Subcutaneous abdominal adipose tissue (tissue), 5 donors: ENCODE results near the gene CDH22.

Experiments
- H3K27ac ChIP-seq: one replicate; pipeline ENCODE4 v1.7.0; 2013; ENCODE audit warnings: low read depth, mild to moderate bottlenecking, inconsistent platforms, low read length, moderate library complexity
- H3K27me3 ChIP-seq, 5 donors: one replicate each; pipeline ENCODE4 v1.7.0; 2013; ENCODE audit warnings: low read length in 5 of 5, inconsistent platforms in 1 of 5; ENCODE audit not compliant: control insufficient read depth in 5 of 5, insufficient read depth in 4 of 5
- H3K36me3 ChIP-seq, 5 donors: one replicate each; pipeline ENCODE4 v1.7.0; 2013; ENCODE audit warnings: low read length in 5 of 5; ENCODE audit not compliant: control insufficient read depth in 5 of 5, insufficient read depth in 5 of 5
- H3K4me1 ChIP-seq, 5 donors: one replicate each; pipeline ENCODE4 v1.7.0; 2013; ENCODE audit warnings: low read length in 5 of 5, mild to moderate bottlenecking in 3 of 5, moderate library complexity in 1 of 5; ENCODE audit not compliant: control insufficient read depth in 5 of 5, insufficient read depth in 5 of 5
- H3K4me3 ChIP-seq, 5 donors: one replicate each; pipeline ENCODE4 v1.7.0; 2013; ENCODE audit warnings: low read length in 5 of 5, low read depth in 1 of 5
- H3K9ac ChIP-seq, 5 donors: one replicate each; pipeline ENCODE4 v1.7.0; 2013; ENCODE audit warnings: low read length in 5 of 5, mild to moderate bottlenecking in 4 of 5, moderate library complexity in 3 of 5
- H3K9me3 ChIP-seq, 5 donors: one replicate each; pipeline ENCODE4 v1.7.0; 2013; ENCODE audit warnings: low read length in 5 of 5; ENCODE audit not compliant: control insufficient read depth in 5 of 5
- donor health status: healthy.
- donor health status: healthy.
- donor health status: healthy.
- donor health status: healthy.
- donor health status: healthy.

The CDH22 gene

DNA sequence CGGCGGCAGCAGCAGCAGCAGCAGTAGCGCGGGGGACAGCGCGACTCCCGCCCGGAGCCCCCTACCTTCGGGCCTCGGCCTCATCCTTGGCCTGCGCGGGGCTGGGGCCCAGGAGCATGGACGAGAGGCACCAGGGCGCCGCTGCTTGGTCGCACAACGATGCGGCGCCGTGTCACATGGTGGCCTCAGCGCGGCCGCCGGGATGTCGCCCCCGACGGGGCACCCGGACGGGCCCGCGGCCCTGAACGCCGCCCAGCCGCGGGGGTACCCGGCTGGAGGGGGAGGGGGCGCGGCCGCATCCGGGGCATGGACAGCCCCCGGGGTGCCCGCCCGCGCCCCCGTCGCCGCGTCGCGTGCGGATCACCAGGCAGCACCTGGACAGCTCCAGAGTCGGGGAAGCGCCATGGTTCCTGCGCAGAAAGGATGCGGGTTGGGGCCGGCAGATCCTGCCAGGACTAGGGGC lies 57.1 kb downstream of the CDH22 start:
- H3K27ac ChIP-seq: no peak overlapping the region
- no peak overlapping the region for H3K9ac ChIP-seq
- no peaks in the 10 kb centered on the region for H3K36me3 ChIP-seq
- no peak overlapping the region for H3K4me3 ChIP-seq
- H3K4me1 ChIP-seq: peaks cover 0 to 6% (median 0%) of the 10 kb centered on the region in 5 donors
- H3K27me3 ChIP-seq: peaks cover 37 to 69% (median 49%) of the 10 kb centered on the region in 5 donors
- H3K9me3 ChIP-seq: no peaks in the 10 kb centered on the region

DNA sequence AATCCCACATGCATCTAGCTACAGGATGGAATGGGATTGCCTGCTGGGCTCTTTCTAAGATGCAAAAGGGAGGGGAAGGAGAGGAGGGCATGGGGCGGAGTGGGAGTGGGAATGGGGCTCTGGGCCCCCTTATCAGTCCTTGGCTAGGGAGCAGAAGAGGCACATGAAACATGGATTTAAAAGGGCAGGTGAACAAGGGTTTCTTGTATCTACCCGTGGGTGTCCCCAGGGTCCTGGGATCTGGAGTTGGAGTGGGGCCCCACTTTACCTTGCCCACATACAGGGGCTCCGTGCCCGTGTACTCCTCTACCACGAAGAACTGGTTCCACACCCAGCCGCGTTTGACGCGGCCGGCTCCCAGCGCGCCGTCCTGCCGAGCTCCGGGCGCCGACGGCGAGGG lies 57.5 kb downstream of the CDH22 start:
- Histone ChIP-seq H3K9ac (no peak overlapping the region), H3K4me3 (no peak overlapping the region), H3K4me1 (peaks cover 0 to 6% (median 0%) of the 10 kb centered on the region in 5 donors), H3K27me3 (peaks cover 36 to 69% (median 48%) of the 10 kb centered on the region in 5 donors), H3K9me3 (no peaks in the 10 kb centered on the region), H3K36me3 (no peaks in the 10 kb centered on the region), H3K27ac (no peak overlapping the region)

DNA sequence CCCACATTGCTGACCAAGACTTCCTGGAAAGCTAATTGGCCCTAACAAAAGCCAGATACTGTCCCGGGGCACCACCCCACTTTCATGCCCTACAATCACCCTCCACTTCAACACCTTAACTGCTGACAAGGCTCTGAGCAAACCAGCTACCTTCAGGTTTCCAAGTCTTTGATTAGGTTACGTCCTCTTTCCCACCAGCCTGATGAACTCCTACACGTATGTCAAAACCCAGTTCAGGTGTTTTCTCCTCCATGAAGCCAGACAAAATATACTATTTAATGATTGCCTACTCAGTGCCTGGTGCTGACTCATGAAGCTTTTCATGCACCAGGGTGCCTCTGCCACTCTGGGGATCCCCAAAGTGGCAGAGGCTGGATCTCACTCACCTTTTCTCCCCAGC lies 58.6 kb downstream of the CDH22 start:
- Histone ChIP-seq H3K27ac (no peak overlapping the region), H3K9me3 (no peaks in the 10 kb centered on the region), H3K4me1 (no peaks in the 10 kb centered on the region), H3K9ac (no peak overlapping the region), H3K27me3 (peaks cover 33 to 66% (median 48%) of the 10 kb centered on the region in 5 donors), H3K4me3 (no peak overlapping the region), H3K36me3 (no peaks in the 10 kb centered on the region)

DNA sequence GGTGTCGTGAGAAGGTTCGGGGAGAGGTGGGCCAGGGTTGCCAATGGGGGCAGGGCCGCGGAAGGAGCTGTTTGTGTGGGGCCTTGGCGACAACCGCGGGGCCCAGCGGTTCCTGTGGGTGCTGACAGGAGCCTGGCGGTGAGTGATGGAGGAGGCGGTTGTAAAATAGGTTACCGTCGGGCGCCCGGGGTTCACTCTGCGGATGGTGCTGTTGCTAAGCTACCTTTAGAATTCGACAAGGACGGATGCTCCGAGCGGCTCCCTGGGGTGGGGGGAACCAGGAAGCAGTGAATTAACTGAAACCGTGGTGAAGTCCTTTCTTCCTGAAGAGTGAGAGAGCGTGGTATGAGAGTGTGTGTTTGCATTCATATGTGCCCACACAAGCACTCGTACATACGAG lies 61.7 kb downstream of the CDH22 start:
- Histone ChIP-seq H3K4me3 (no peak overlapping the region), H3K4me1 (no peaks in the 10 kb centered on the region), H3K9me3 (no peaks in the 10 kb centered on the region), H3K27ac (no peak overlapping the region), H3K9ac (no peak overlapping the region), H3K27me3 (peaks cover 22 to 53% (median 31%) of the 10 kb centered on the region in 5 donors), H3K36me3 (no peaks in the 10 kb centered on the region)

DNA sequence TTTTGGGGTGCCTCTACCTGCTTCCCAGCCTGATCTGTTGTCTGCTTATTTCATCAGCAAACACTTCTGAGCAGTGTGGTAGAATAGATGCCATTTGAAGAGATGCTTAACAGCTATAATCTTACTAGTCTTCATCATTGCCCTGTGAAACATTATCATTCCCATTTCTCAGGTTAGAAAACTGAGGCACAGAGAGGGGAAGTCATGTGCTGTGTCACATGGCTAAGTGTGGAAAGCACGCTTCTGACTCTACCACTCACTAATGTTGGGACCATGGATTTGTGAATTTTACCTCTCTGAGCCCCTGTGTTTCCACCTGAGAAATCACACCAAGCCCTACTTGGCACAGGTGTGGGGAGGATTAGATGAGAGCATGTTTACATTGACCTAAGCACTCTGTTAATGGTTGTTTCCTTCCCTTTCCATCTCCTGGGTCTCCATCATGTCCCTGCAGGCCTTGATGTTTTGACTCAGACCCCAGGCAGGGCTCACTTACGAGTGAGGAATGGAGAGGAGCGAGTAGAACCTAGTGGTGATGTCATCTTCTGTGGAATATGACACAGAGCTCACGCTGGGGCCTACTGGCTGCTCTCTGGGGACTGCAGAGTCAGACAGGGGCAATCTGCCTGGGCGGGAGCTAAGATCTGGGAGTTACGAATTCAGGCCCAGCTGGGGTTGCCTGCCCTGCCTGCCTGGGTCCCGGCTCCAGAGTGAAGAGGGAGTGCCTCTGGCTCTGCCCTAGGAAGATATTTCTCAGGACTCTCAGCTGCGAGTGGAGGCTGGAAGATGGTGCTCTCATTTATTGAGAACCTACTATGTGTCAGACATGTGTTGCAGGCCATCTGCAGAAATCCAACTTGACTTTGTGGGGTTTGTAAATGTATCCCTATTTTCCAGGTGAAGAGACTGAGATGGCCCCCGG lies 64.3 kb downstream of the CDH22 start:
- Histone ChIP-seq H3K9ac (no peak overlapping the region), H3K9me3 (no peaks in the 10 kb centered on the region), H3K4me3 (no peak overlapping the region), H3K27me3 (peaks cover 8 to 43% (median 41%) of the 10 kb centered on the region in 5 donors), H3K4me1 (peaks cover 0 to 2% (median 0%) of the 10 kb centered on the region in 5 donors), H3K27ac (no peak overlapping the region), H3K36me3 (no peaks in the 10 kb centered on the region)

DNA sequence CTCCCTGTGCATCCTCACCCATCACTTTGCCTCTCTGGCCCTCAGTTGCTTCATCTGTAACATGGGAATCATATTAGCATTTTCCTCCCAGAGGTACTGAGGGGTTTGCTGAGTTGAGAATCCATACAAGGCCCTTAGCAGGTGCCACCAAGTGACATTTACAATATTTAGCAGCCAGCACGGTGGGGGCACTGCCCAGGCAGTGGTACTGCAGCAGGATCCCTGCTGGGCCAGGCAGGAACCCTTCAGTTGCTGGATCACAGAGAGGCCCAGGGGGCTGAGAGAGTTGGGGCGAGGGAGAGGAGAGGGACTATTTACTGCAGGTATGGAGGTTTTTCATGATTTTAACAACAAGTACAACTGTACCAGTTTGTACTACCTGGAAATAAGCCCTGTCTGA lies 65.9 kb downstream of the CDH22 start:
- H3K4me1 ChIP-seq: peaks cover 0 to 2% (median 0%) of the 10 kb centered on the region in 5 donors
- no peak overlapping the region for H3K4me3 ChIP-seq
- peaks cover 0 to 43% (median 35%) of the 10 kb centered on the region in 5 donors for H3K27me3 ChIP-seq
- no peak overlapping the region for H3K27ac ChIP-seq
- no peaks in the 10 kb centered on the region for H3K36me3 ChIP-seq
- H3K9me3 ChIP-seq: no peaks in the 10 kb centered on the region
- no peak overlapping the region for H3K9ac ChIP-seq

DNA sequence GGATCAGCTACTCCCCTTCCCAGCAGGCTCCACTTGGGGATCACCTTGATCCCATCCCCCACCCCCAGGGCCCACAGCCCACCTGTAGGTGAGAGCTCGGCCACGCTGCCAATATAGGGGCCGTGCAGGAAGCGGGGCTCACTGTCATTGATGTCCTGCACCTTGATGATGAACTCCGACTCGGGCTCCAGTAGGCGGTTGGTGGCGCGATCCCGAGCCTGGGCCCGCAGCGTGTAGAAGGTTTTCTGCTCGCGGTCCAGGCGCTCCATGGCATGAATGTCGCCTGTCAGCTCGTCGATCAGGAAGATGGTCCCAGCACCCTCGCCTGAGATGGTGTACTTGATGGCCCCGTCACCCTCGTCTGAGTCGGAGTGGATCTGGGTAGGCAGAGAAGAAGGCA lies 67.4 kb downstream of the CDH22 start:
- peaks cover 0 to 2% (median 0%) of the 10 kb centered on the region in 5 donors for H3K4me1 ChIP-seq
- H3K27ac ChIP-seq: no peak overlapping the region
- H3K36me3 ChIP-seq: no peaks in the 10 kb centered on the region
- no peak overlapping the region for H3K4me3 ChIP-seq
- no peak overlapping the region for H3K9ac ChIP-seq
- H3K27me3 ChIP-seq: peaks cover 0 to 38% (median 24%) of the 10 kb centered on the region in 5 donors
- H3K9me3 ChIP-seq: no peaks in the 10 kb centered on the region

DNA sequence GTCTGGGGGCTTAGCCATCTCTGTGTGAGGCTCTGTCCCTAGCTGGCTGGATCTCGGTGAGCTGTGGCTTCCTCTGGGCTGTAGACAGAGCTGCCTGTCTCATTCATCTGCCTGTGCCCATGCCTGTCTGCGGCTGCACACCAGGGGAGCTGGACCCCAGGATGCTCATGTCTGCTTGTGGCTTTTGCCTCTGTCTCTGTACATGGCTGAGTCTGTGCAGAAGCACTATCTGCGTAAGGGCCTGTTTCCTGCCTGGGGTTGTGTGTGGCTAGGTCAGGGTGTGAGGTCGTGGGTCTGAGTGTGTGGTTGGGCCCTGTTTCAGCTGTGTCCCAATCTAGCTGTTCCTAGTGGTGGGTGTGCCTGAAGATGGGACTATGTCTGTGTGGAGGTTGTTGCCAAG lies 68.2 kb downstream of the CDH22 start:
- Histone ChIP-seq H3K27me3 (peaks cover 0 to 38% (median 20%) of the 10 kb centered on the region in 5 donors), H3K36me3 (no peaks in the 10 kb centered on the region), H3K9ac (no peak overlapping the region)

DNA sequence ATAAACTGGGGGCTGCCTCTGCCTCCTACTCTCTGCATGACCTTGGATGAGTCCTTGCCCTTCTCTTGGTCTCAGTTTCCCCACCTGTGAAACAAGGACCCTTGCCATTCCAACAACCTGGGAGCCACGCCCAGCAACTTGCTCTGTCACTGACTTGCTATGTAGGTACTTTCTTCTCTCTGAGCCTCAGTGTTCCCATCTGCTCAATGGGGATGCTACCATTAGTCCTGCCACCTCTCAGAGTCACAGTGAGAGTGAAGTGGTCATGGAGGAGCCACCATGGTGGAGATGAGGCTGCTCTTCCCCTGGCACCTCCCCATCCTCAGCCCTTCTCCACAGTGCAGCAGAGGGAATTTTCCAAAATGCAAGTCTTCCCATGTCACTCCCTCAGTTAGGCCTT lies 70.6 kb downstream of the CDH22 start:
- peaks cover 0 to 36% (median 19%) of the 10 kb centered on the region in 5 donors for H3K27me3 ChIP-seq
- no peaks in the 10 kb centered on the region for H3K9me3 ChIP-seq
- H3K9ac ChIP-seq: no peak overlapping the region

More for the DNA sequence above, 68.2 kb downstream of the CDH22 start:
- peaks cover 0 to 2% (median 0%) of the 10 kb centered on the region in 5 donors for H3K4me1 ChIP-seq
- H3K27ac ChIP-seq: no peak overlapping the region
- no peaks in the 10 kb centered on the region for H3K9me3 ChIP-seq
- H3K4me3 ChIP-seq: no peak overlapping the region

DNA sequence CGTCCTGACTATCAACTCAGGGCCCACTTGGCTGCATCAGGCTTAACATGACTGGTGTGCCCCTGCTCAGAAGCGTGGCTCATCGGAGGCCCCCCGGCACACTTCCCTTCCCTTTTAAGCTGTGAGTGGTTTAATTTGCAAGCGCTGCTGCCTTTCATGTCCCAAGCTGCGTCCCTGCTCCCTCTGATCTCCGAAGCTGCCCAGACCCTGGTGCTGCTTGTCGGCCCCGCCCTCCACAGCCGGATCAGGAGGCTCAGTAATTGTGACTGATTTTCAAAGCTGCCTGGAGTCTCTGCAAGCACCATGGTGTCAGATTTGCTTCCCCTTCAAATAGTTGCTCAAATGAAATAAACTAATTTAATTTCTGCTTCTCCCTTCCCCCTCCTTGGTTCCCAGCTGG lies 71.1 kb downstream of the CDH22 start:
- peaks cover 0 to 37% (median 17%) of the 10 kb centered on the region in 5 donors for H3K27me3 ChIP-seq

More for the DNA sequence above, 70.6 kb downstream of the CDH22 start:
- no peak overlapping the region for H3K4me3 ChIP-seq
- H3K36me3 ChIP-seq: no peaks in the 10 kb centered on the region
- peaks cover 0 to 2% (median 0%) of the 10 kb centered on the region in 5 donors for H3K4me1 ChIP-seq
- no peak overlapping the region for H3K27ac ChIP-seq

More for the DNA sequence above, 71.1 kb downstream of the CDH22 start:
- no peak overlapping the region for H3K9ac ChIP-seq
- no peak overlapping the region for H3K27ac ChIP-seq
- H3K36me3 ChIP-seq: no peaks in the 10 kb centered on the region
- no peak overlapping the region for H3K4me3 ChIP-seq
- H3K9me3 ChIP-seq: no peaks in the 10 kb centered on the region
- H3K4me1 ChIP-seq: peaks cover 0 to 2% (median 0%) of the 10 kb centered on the region in 5 donors
